Renal cortex interstitium (tissue), 3 donors: ENCODE results near the gene GNGT1. TPM values are rescaled to one million over a fixed set of nuclear protein-coding genes. Genes with fewer than 3 reads are reported as not detected.

ENCODE experiments used
- polyA plus RNA-seq, 3 donors: library from polyadenylated mRNA; unstranded; fragments of 120-200 nt; gene quantifications; one replicate each; pipeline ENCODE4 v1.2.1, GENCODE V29; 2013; ENCODE audit not compliant: insufficient read length in 3 of 3

Gene GNGT1
- polyA plus RNA-seq, 3 donors, result 0.13 to 0.15 TPM; not detected in 1

Other genes with a start within 250 kb of the GNGT1 start
- gene TFPI2, start 15.8 kb upstream of the GNGT1 start, polyA plus RNA-seq, result 10 to 100 TPM in 2 of 3 donors, 1 to 10 TPM in 1; 8.0 to 11.8 (median 10.8) TPM
- gene GNG11, start 15.2 kb downstream of the GNGT1 start, polyA plus RNA-seq, result 10 to 100 TPM; 28.7 to 49.7 (median 43.3) TPM
- 10 to 100 TPM; 46.5 to 52.2 (median 47.4) TPM for gene BET1, start 97.8 kb downstream of the GNGT1 start, polyA plus RNA-seq